Activated naive CD4-positive, alpha-beta T cell treated with anti-CD3 and anti-CD28 coated beads, Interleukin-2, amount 50 U/mL, for 16 hours (primary cell): ENCODE data around the gene ADIPOR1.
"Not testable (repeated sequence)": the region's sequence is repeated elsewhere in the genome, so short reads cannot be mapped to it uniquely, and the experiment has no call there.

ENCODE experiments used
- DNase-seq: peaks from one replicate; pipeline ENCODE4 v3.0.0-alpha.2; 2020

ADIPOR1 gene

DNA sequence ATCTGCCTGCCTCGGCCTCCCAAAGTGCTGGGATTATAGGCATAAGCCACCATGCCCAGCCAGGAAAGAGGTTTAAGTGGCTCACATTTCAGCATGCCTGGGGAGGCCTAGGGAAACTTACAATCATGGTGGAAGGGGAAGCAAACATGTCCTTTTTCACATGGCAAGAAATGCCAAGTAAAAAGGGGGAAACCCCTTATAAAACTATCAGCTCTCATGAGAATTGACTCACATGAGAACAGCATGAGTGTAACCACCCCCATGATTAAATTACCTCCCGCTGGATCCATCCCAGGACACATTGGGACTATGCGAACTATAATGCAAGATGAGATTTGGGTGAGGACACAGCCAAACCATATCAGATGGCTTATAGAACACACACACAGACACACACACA lies 22.3 kb downstream of the ADIPOR1 start:
- no peak for DNase-seq

- no peak for DNase-seq
Observed at GRCh38 chr1:202934755-202935154, 23.4 kb downstream of the ADIPOR1 start.

DNA sequence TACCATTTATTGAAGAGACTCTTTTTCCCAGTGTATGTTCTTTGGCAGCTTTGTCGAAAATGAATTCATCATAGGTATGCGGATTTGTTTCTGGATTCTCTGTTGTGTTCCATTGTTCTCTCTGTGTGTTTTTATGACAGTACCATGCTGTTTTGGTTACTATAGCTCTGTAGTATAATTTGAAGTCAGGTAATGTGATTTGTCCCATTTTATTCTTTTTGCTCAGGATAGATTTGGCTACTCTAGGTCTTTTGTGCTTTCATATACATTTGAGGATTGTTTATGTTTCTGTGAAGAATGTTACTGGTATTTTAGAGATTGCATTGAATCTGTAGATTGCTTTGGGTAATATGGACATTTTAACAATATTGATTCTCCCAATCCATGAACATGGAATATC lies 25.6 kb downstream of the ADIPOR1 start:
- no peak for DNase-seq

DNA sequence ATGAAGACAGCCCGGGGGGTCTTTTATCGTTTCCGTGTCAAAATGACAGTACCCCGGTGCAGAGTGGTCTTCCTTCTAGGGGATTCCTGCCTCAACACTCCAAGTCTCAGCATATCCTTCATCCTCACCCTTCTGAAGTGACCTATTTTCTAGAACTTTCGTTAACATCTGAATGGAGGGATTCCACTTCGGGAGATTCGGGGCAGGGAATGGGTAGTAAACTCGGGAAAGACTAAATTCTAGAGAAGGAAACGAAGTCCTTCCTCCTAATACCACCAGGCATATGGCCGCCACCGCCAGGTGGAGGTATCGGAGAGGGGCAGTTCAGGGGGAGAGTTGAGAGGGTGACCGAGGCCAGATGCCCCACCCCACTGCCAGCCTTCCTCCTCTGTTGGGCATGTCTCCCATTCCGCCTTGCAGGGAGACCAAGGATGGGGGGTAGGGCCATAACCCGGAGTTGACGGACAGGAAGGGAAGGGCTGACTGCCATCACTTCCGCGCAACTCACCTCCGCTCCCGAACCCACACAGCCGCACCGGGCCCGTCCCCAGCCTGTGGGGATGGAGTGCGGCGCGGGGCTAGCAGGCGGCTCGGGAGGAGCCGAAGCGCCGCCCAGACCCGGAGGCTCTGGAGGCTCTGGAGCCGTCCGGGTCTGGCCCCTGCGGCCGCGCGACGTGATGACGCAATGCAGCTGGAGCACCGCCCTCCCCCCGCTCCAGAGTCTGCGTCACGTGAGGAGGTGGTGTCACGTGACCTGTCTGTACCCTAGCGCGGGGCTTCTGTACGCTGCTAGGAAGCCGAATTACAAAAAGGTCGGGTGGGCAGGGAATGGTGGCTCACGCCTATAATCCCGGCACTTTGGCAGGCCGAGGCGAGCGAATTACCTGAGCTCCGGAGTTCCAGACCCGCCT lies 31.3 kb downstream of the ADIPOR1 start, which contains the start of gene KLHL12:
TSS of gene KLHL12 (minus strand) at position 654 of the 911 bp plus-strand sequence. CDS start 2,072 bp downstream, outside the sequence.
- peak; percentile 94 for DNase-seq

DNA sequence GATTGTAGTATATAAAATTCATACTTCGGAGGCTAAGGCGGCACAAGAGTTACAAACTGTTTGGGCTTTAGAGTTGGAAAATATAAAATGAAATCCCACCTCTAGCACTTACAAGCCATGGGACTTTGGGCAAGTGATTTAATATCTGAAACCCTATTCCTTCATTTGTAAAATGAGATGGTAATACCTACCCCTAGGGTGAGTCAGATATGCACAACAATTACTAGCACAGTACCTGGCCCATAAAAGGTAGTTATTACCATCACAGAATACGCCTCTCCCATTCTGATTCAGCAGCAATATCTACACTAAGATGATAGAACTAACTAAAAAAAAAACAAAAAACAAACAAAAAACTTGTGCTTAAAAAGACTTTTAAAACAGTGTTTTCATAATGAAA lies 34.6 kb downstream of the ADIPOR1 start:
- no peak for DNase-seq

GRCh38 chr1:202919615-202920014 lies 38.5 kb downstream of the ADIPOR1 start:
- no peak for DNase-seq

GRCh38 chr1:202915146-202915545 lies 43.0 kb downstream of the ADIPOR1 start:
- DNase-seq, result no peak

- not testable (repeated sequence) for DNase-seq
Observed at GRCh38 chr1:202912476-202912875, 45.6 kb downstream of the ADIPOR1 start.

DNA sequence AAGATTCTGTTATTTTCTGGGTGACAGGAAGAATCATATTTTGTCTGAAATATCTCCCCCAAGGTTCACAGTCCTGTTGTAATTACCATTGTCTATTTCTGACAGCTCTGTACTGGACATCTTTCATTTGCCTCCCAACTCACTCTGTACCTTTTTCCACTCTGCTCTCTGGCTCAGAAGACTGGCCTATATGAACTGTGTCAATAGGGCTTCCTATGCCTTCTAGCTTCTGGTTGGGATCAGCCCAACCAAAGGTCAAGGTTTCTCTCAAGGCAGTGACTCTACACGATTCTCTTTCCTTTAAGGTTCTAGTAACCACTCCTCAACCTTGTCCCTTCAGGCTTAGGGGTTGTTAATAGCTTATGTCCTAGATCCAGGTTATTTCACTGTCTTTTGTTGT lies 48.6 kb downstream of the ADIPOR1 start:
- DNase-seq, result no peak

- no peak for DNase-seq
Observed at GRCh38 chr1:202908998-202909397, 49.1 kb downstream of the ADIPOR1 start.

DNA sequence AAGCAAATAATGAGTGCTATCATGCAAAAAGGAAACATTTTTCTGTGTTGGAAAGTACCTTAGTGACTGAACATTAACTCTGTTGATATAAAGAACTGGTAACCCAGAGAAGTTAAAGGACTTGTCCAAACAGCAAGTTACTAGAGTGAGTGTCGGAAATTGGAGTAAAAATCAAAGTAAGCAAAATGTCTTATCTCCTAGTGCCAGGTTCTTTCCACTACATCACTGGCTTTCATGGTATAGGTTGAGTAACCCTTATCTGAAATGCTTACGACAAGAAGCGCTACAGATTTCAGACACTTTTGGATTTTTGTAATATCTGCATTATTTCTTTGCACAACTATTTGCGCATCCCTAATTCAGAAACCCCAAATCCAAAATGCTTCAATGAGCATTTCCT lies 52.8 kb downstream of the ADIPOR1 start:
- no peak for DNase-seq

- DNase-seq, result not testable (repeated sequence)
Observed at GRCh38 chr1:202903808-202904207, 54.3 kb downstream of the ADIPOR1 start.

DNA sequence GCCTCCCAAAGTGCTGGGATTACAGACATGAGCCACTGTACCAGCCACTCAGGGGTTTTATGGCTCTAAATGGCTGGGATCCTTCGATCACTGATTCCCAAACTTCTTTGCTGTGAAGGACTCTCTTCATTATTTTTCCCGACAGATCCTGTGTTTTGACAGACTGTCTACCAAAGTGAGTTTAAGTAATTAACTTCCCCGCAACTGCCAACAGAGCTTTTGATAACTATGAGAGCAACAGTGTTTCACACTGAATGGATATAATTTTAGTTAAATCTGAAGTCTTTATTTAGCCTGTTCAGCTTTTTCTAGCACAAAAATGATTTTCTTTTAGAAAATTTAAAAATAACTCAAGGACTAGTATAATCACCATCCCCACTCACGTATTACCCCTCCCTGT lies 56.6 kb downstream of the ADIPOR1 start:
- DNase-seq, result no peak

GRCh38 chr1:202892501-202892900 lies 65.6 kb downstream of the ADIPOR1 start:
- DNase-seq, result no peak
